Renal pelvis (tissue), 4 donors: ENCODE measurements around the gene ATXN2L. TPM values are rescaled to one million over a fixed set of nuclear protein-coding genes. Genes with fewer than 3 reads are reported as not detected.

ENCODE experiments used
- DNase-seq: peaks from one replicate; pipeline ENCODE4 v3.0.0-alpha.2; 2013
- polyA plus RNA-seq, 3 donors: library from polyadenylated mRNA; unstranded; fragments of 120-200 nt; gene quantifications; one replicate each; pipeline ENCODE4 v1.2.1, GENCODE V29; 2013; ENCODE audit not compliant: insufficient read length in 3 of 3

Gene ATXN2L
- polyA plus RNA-seq, 3 donors, result 116 to 132 (median 127) TPM

DNA sequence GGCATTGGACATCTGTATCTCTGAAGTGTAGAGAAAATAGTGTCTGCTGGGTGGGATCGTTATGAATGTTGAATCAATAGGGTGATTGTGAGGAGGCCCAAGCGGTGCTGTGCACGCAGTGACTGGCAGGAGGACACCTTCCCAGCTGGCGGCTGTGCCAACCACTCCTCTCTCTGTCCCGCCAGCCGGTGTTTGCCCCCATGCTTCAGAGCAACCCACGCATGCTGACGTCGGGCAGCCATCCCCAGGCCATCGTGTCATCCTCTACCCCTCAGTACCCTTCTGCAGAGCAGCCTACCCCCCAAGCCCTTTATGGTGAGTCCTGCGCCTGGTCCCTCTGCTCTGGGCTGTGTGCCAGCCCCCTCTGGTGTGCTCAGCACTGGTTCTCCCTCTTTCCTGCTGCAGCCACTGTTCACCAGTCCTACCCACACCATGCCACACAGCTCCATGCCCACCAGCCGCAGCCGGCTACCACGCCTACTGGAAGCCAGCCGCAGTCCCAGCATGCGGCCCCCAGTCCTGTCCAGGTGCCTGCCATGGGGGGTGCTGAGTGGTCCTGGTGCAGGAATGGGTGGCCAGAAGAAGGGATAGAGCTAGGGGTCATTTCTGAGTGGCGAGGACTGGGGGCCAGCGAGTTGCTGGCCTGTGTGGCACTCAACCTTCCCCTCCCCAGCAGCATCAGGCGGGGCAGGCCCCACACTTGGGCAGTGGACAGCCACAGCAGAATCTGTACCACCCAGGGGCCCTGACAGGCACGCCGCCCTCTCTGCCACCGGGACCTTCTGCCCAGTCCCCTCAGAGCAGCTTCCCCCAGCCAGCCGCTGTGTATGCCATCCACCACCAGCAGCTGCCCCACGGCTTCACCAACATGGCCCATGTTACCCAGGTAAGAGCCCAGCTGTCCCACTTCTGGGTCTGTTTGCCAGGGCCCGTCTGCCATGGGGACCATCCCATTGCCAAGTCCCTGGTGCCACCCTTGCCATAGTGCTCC is 12.4 kb downstream of the ATXN2L start:
- DNase-seq, result no peak

DNA sequence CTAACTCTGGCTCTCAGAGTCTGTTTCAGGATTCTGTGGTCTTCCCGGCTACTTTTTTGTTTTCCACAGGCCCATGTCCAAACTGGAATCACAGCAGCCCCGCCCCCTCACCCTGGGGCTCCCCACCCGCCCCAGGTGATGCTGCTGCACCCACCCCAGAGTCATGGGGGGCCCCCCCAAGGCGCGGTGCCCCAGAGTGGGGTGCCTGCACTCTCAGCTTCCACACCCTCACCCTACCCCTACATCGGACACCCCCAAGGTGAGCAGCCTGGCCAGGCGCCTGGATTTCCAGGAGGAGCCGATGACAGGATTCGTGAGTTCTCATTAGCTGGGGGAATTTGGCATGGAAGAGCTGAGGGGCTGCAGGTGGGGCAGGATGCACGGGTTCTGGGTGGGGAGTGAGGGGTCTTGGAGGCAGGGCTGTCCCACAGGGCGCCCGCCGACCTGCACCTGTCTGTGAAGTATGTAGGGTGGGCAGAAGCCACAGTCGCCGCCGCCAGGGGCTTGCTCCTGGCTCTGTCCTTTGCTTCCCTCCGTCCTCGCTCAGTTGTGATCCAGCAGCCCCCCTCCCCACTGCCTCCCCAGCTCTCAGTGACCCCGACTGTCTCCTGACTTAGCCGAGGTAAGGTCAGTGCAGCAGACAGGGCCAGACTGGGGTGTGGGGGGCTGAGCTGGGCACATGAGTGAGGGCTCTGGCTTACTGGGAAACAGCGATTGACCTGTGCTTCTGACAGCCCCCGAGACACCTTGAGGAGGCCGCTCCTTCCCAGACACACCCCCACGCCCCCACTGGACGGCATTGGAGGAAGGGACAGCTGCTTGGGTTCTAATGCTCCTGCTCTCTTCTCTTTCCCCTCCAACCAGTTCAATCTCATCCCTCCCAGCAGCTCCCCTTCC is 13.3 kb downstream of the ATXN2L start:
- no peak for DNase-seq

DNA sequence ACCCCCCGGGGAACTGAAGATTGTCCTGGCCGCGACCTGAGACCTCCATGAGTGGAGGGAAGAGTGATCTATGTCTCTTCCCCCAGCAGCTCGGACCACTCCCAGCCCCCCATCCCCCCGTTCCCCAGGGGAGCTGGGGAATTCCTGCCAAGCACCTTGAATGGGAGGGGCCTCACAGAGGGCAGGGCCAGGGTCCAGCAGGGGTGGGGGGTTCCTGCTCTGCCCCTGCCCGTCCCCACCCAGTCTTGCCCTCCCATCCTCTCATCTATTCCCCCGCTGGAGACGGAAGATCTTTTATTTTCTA is 13.9 kb downstream of the ATXN2L start:
- DNase-seq, result no peak

DNA sequence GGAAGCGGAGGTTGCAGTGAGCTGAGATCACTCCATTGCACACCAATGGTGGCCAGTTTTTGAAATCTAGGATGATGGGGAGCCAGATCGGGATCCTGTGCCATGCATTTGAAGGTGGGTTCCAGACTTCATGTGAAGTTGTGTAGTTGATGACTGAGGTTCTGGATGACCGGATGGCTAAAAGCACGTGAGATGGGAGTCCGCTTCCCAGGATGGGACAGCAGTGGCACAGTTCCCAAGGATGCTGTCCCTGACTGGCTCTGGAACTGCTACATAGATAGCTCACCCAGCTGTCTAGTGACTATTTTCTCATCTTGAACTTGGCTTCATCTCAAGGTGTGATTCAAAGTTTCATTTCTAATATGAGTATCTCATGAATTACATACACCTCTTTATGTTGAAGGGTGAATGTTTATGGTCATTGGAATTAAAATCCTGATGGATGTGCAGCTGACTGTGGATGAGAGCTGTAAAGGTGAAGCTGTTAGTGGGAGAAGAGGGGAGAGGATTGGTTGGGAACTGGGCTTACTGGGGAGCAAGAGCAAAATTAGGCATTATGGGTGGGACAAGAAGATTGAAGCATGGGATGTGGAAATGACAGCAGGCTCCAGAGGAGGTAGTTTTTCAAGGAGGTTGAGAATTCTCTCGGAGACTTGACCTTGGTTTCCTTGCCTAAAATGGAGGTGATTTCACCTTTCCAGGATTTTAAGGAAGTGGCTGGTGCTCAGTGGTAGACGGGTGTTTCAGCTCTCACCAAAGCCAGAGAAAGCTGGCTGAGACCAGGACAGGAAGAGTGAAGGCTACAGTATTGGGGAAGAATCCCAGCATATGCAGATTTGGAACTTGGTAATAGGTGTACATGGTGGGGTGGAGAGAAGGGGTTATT is 15.1 kb downstream of the ATXN2L start:
- no peak for DNase-seq

DNA sequence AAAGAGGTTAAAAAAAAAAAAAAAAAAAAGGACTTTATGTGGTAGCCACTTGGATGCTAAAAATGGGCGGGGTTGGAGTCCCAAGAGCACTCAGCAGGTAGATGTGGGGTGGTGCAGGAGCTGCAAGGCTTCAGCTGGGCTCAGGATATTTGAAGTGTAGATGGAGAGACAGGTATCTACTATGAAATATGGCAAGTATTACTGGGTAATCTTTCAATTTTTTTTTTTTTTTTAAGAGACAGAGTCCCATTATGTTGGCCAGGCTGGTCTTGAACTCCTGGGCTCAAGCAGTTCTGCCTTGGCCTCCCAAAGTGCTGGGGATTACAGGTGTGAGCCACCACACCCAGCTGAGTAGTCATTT is 15.7 kb downstream of the ATXN2L start:
- no peak for DNase-seq

DNA sequence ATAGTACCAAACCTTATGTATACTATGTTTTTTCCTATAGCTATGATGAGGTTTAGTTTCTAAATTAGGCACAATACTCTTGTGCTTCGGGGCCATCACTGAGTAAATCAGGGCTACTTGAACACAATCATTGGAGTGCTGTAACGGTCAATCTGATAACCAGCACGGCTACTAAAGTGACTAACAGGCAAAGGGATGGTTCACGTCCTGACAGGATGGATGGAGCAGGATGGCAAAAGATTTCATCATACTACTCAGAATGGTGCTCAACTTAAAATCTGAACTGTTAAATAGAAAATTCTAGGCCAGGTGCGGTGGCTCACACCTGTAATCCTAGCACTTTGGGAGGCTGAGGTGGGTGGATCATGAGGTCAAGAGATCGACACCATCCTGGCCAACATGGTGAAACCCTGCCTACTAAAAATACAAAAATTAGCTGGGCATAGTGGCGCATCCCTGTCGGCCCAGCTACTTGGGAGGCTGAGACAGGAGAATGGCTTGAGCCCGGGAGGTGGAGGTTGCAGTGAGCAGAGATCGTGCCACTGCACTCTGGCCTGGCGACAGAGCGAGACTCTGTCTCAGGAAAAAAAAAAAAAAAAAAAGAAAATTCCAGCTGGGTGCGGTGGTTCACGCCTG is 16.3 kb downstream of the ATXN2L start:
- DNase-seq, result no peak

DNA sequence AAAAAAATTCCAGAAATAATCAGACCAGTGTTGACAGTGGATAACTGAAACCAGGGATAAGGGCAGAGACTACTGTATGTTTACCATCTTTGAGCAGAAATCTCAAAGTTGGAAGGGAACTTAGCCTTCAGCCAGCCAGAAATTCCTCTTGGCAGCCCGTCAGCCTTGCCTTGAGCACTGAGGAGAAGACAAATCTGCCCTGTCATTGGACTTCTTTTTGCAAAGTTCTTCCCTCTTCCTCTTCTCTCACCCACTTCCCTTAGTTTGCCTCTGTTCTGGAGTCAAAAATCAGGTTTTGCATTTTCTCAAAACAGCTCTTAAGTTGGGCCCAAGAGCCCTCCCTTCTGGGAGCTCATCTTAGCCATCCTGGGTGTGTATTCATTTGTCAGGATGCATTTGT is 17.1 kb downstream of the ATXN2L start:
- DNase-seq, result no peak

DNA sequence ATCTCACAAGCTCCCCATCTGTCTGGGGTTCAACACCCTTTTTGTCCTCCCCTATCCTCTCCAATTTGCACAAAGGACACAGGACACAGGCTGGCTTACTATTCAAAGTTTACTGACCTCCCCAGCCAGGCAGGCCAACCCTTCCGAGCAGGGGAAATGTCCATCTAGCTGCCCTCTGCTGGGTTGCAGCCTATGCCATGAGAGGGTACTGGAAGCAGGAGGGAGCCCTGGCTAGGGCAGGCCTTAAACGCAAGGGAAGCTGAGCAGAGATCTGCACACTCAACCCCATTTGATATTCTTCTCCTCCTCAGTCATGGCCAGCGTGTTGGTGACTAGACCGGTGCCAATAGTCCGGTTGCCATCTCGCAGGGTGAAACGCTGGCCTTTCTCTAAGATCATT is 19.9 kb downstream of the ATXN2L start:
- no peak for DNase-seq

DNA sequence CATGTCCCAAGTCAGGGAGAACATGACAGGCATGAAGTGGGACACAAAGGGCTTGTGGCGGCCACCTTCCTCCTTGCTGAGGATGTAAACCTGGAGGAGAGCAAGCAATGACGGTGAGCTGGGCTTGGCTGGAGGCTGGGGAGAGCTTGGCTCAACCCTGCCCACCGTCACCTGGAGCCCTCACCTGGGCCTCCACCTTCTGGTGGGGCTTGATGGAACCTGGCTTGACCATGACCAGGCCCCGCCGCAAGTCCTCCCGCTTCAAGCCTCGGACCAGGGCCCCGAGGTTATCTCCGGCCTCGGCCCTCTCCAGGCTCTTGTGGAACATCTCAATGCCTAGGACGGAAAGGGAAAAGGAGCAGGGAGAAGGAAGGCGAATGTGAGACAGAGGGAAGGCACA is 21.0 kb downstream of the ATXN2L start:
- DNase-seq, result no peak

DNA sequence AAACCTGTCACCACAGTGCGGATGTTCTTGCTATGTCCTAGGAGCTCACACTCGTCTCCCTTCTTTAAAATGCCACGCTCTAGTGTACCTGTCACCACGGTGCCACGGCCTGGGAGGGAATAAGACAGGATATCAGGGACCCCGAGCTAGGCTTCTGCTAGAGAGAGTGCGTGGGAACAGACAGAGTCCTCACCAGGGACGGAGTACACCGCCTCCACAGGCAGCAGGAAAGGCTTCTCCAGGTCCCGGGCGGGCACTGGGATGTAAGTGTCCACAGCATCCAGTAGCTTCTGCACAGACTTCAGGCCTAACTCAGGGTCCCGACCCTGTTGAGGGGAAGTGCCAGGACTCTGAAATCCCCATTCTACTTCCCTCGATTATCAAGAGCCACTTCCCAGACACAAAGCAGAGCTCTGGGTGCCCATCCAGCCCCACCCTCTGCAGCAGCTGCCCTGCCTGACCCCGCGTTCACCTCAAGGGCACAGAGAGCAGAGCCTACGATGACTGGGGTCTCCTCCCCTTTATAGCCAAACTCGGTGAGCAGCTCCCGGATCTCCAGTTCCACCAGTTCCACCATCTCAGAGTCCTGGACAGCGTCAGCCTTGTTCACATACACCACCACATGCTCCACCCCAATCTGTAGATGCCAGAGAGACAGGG is 21.6 kb downstream of the ATXN2L start:
- DNase-seq, result no peak

DNA sequence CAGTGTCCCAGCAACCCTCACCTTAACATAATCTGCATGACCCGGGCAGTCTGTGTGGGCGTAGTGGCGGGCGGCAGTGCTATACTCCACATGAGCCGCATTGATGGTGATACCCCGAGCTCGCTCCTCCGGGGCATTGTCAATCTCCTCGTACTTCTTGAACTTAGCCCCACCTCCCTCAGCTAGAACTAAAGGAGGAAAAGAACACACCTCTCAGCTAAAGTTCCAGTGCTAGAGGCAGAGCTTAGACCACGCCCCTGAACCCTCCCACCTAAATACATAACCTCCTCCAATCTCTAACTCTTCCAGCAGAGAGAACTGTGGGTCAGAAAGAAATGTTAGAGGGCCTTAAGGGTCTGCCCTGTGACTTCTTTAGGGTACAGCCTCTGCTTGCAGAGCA is 22.5 kb downstream of the ATXN2L start:
- no peak for DNase-seq

DNA sequence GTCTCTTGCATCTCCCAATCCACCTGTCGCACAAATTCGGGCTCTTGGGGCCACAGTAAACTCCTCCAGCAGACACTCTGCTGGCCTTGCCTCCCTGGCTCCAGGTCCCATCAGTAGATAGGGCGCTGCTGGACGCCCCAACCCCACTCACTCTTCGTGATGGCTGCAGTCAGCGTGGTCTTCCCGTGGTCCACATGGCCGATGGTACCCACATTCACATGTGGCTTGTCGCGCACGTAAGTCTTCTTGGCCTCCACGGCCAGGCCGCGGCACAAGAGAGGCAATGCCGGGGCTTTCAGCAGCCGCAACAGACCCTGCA is 22.9 kb downstream of the ATXN2L start:
- no peak for DNase-seq

DNA sequence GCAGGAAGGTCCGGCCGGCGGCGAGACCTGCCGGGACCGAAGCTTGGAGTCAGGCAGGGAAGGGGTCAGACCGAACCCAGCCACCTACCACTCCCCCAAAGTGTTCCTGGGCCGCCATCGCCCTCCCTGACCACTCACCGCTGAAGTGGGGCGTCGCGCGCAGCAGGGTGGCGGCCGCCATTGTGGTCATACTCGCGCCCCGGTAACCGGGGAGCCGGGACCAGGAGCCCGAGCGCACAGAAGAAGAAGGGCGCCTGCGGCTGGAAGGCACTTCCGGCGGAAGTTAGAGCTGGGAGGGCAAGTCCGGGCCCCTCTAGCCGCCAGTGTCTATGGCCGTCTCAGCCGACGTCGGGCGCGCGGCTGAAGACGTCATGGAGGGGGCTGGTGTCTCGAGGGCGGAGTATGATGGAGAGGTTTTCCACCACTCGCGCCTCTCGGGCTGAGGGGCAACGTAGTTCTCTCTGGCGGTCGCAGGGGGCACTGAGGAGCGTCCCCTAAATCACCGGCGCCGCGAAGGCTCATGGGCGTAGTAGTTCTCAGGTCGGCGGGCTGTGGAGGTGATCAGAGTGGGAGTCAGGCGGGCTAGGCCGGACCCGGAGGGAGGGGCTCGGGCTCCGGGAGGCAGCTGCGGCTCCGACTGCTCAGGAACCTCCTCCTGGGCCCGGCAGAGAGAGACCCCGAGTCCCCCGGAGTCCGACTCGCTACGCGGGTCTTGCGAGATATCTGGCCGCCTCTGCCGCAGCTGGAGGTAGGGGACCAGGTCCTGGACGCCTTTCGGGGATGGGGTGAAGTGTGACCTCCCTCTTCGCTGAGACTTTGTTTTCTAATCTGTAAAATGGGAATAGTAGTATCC is 23.5 kb downstream of the ATXN2L start, which contains the start of gene TUFM:
Gene TUFM, minus strand, starts transcription at position 269 of the 853 bp plus-strand sequence. Its CDS starts 79 bp downstream, at position 190.
- DNase-seq, result peak; percentile 98

DNA sequence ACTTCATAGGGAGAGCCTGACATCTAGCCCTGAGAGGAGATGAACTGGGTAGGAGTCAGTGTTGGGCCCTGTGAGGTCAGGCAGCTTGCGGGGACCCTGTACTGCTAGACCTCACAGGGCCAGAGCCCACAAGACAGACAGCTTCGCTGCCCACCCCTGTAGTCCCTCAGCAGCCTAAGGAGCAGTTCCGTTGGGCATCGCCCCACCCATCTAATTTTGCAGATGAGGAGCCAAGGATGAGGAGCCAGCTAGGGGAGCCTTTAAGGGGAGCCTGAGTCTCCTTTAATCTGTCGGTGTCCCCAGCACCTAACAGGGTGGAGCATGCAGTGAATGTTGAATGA is 24.1 kb downstream of the ATXN2L start:
- DNase-seq, result no peak

DNA sequence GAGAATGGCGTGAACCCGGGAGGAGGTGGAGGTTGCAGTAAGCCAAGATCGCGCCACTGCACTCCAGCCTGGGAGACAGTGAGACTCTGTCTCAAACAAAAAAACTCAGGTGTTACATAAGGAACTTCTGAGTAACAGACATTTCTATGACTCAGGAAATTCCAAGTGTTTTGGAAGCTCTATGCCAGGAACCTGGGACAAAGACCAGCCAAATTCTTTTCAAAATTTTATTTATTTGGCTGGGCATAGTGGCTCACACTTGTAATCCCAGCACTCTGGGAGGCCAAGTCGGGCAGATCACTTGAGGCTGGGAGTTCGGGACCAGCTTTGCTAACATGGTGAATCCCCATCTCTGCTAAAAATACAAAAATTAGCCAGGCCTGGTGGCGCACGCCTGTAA is 35.6 kb downstream of the ATXN2L start:
- DNase-seq, result no peak

DNA sequence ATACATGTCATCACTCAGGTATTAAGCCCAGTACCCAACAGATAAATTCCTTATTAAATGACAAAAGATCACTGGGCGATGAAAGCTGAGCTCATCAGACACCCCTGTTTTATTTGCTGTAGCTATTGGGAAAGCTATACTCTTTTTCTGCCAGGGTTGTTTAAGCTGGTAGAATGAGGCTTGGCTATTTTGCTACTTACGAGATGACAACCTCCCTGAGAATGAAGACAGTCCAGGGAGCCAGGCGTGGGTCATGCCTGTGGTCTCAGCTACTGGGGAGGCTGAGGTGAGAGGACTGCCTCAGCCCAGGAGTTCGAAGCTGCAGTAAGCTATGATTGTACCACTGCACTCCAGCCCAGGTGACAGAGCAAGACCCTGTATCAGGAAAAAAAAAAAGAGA is 36.5 kb downstream of the ATXN2L start:
- no peak for DNase-seq

DNA sequence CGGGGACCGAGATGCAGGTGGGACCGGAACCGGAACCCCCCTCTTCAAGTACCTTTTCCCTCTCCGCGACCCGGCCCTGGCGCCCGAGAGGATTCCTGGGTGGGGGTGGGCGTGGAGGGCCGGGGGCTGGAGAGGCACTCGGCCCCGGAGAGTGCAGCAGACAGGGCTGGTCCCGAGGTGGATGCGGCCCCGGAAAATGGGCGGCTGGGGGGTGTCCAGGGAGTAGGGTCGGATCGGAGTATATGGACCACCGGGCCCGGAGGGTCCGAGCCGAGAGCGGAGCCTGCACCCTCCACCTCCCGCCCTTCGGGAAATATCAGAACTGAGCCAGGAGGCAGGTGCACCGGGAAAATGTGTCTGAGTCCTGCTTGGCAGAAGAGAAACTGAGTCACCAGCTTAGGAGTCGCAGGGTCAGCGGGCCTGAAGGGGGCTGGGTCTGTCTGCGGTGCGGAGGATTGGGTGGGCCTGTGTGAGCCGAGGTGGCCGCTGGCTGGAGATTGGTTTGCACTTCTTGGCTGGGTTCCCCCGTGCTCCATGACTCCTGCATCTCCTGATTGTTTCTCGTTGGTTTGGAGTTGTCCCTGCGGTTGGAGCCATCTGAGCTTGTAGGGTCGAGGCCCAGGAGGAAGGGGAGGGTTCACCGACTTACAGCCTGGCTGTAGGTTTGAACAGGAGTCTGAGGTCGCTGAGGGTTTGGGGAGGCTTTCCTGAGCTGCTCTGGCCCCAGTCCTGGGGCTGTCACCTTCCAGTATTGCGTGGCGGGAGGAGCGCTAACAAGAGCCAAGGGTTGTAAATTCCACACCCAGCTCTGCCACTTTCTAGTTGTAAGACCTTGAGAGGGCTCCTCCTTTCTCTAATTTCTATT is 41.4 kb downstream of the ATXN2L start:
- no peak for DNase-seq

DNA sequence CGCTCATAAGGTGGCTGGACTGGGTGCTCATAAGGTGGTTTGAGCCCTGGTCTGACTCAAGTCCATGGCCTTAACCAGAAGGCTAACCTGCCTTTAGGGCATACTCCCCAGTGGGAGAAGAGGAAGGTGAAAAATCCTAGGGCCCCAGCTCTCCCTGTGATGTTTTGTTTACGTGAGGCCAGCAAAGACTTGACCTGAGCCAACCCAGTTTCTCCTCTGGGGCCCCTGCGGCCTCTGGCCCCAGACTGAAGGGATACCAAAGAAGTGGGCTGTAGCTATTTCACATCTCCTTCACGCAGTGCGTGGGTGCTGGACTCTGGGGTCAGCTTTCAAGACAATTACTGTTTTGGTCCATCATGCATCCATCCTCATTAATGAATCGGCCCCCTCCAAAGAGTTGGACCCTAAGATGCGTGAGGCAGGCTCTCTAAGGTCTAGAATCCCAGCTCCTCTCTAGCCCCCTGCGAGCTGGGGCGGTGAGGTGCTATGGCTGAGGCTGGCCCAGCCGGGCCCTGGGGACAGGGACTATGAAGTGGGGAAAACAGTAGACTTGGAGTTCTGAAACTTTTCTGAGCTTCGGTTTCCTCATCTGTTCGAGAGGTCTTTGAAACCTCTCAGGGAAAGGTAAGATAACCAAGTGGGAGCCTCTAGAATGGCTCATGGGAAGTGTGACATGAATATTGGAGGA is 42.3 kb downstream of the ATXN2L start:
- no peak for DNase-seq
